GM12878 (cell line): Measurements from ENCODE around the gene ROBO1. TPM values are rescaled to one million over a fixed set of nuclear protein-coding genes. Genes with fewer than 3 reads are reported as not detected.

Source experiments
- ATAC-seq: fragments of 200-7000 bp; cut with Tn5 transposase; 3 replicates; pipeline ENCODE4 v1.9.1; 2020; ENCODE audit warnings: mild to moderate bottlenecking, moderate library complexity
- BruUV-seq: library from RNA; stranded (reverse); fragments of 400-500 nt; replicated peaks from 2 replicates; lab custom pipeline; 2021; lab: Mats Ljungman, UMichigan
- CTCF ChIA-PET: fragments of 300-600 bp; sonication (Branson Sonifier 250); formaldehyde crosslinking; extraction: SDS; loops from one replicate; lab custom pipeline; 2021; ENCODE audit warnings: inconsistent platforms; lab: Yijun Ruan, JAX
- POLR2A ChIA-PET: fragments of 350-600 bp; formaldehyde crosslinking; extraction: SDS; loops from one replicate; lab custom pipeline; 2021; ENCODE audit warnings: inconsistent platforms; lab: Charles Lee
- RAD21 ChIA-PET: fragments of 300-600 bp; sonication (Branson Sonifier 250); formaldehyde crosslinking; loops from one replicate; lab custom pipeline; 2023; ENCODE audit warnings: antibody characterized with exemption; ENCODE audit not compliant: unreplicated experiment; lab: Charles Lee
- SMC1A ChIA-PET: fragments of 300-600 bp; sonication (Branson Sonifier 250); formaldehyde crosslinking; loops from one replicate; lab custom pipeline; 2023; ENCODE audit not compliant: unreplicated experiment, uncharacterized antibody; lab: Charles Lee
- DNase-seq: peaks from one replicate; pipeline ENCODE4 v3.0.0-alpha.2; 2011; ENCODE audit warnings: low read depth, low spot score
- FAIRE-seq: peaks from 3 replicates; lab custom pipeline; 2011; peaks lifted over from hg19 to GRCh38; lab: Jason Lieb, UNC
- H2AFZ ChIP-seq: 2 replicates; pipeline ENCODE4 v1.6.0; 2011; ENCODE audit warnings: low read depth, low read length, control low read depth; ENCODE audit not compliant: control insufficient read depth
- H3K27ac ChIP-seq: 2 replicates; pipeline ENCODE4 v1.5.1; 2011; ENCODE audit warnings: control low read depth; ENCODE audit not compliant: control insufficient read depth, insufficient read depth
- H3K27me3 ChIP-seq, 2 experiments: replicated peaks in 1 of 2; 2 replicates each; pipeline versions ENCODE4 v1.6.0 to v1.6.1; 2011; ENCODE audit warnings: low read length in 1 of 2; ENCODE audit not compliant: control insufficient read depth in 2 of 2, insufficient read depth in 2 of 2
- H3K36me3 ChIP-seq, 2 experiments: 2 replicates each; pipeline ENCODE4 v1.5.1; 2011; ENCODE audit warnings: low read length in 1 of 2; ENCODE audit not compliant: control insufficient read depth in 2 of 2, insufficient read depth in 2 of 2
- H3K4me1 ChIP-seq: 2 replicates; pipeline ENCODE4 v1.6.1; 2011; ENCODE audit warnings: mild to moderate bottlenecking, low read length, moderate library complexity, mixed read lengths; ENCODE audit not compliant: control insufficient read depth, insufficient read depth
- H3K4me2 ChIP-seq: 2 replicates; pipeline ENCODE4 v1.6.0; 2011; ENCODE audit warnings: control low read depth; ENCODE audit not compliant: control insufficient read depth, insufficient read depth
- H3K4me3 ChIP-seq: fragments of 200-600 bp; sonication (generic); 2 replicates; pipeline ENCODE4 v1.5.1; 2016
- H3K79me2 ChIP-seq: 2 replicates; pipeline ENCODE4 v1.6.0; 2011; ENCODE audit warnings: low read length; ENCODE audit not compliant: control insufficient read depth, insufficient read depth
- H3K9ac ChIP-seq: 2 replicates; pipeline ENCODE4 v1.8.0; 2011; ENCODE audit warnings: low read length, control low read depth, mixed read lengths; ENCODE audit not compliant: control insufficient read depth, insufficient read depth
- H3K9me3 ChIP-seq: replicated peaks from 3 replicates; pipeline ENCODE4 v1.5.1; 2011; ENCODE audit warnings: mild to moderate bottlenecking, low read length; ENCODE audit not compliant: control insufficient read depth, insufficient read depth
- H4K20me1 ChIP-seq: 2 replicates; pipeline ENCODE4 v1.6.0; 2011; ENCODE audit not compliant: control insufficient read depth, insufficient read depth
- ASH2L ChIP-seq: fragments of 300-600, 200-600 bp; sonication (generic); IDR thresholded peaks from 2 replicates; pipeline ENCODE4 v1.6.1; 2017; ENCODE audit warnings: low read depth, mild to moderate bottlenecking, borderline replicate concordance
- ETV6 ChIP-seq, 2 experiments: fragments of 450-650 bp in 1 of 2; IDR thresholded peaks in 1 of 2; conservative IDR thresholded peaks in 1 of 2; 2 replicates each; pipeline ENCODE4 v1.6.1; 2014; ENCODE audit warnings: antibody characterized with exemption in 1 of 2, borderline replicate concordance in 1 of 2, low read depth in 1 of 2, mild to moderate bottlenecking in 1 of 2, moderate library complexity in 1 of 2
- HSF1 ChIP-seq: fragments of 150-350 bp; IDR thresholded peaks from 2 replicates; pipeline ENCODE4 v1.6.1; 2014; ENCODE audit warnings: mild to moderate bottlenecking, low read depth, low read length
- LARP7 ChIP-seq: fragments of 450-650 bp; IDR thresholded peaks from 2 replicates; pipeline ENCODE4 v1.6.1; 2017; ENCODE audit warnings: mild to moderate bottlenecking
- RELA ChIP-seq: fragments of 450-650 bp; IDR thresholded peaks from 2 replicates; pipeline ENCODE4 v1.8.0; 2014; ENCODE audit warnings: borderline replicate concordance; ENCODE audit not compliant: partially characterized antibody
- SMARCA5 ChIP-seq: fragments of 450-650 bp; IDR thresholded peaks from 2 replicates; pipeline ENCODE4 v1.6.1; 2017; ENCODE audit warnings: mild to moderate bottlenecking
- STAT1 ChIP-seq: fragments of 450-650 bp; conservative IDR thresholded peaks from 2 replicates; pipeline ENCODE4 v1.6.1; 2014; ENCODE audit warnings: antibody characterized with exemption, mild to moderate bottlenecking
- SUZ12 ChIP-seq: fragments of 200-600 bp; sonication (generic); IDR thresholded peaks from one replicate; pipeline ENCODE4 v1.6.1; 2018; ENCODE audit warnings: antibody characterized with exemption, mild to moderate bottlenecking; ENCODE audit not compliant: unreplicated experiment
- WGBS: methylation state at CpG from one replicate; pipeline ENCODE4 v1.1.6; 2016; ENCODE audit warnings: low lambda C conversion rate; ENCODE audit not compliant: insufficient replicate concordance, insufficient coverage; ENCODE audit errors: missing lambda C conversion rate; 5-methylcytosine and 5-hydroxymethylcytosine counted together
- in situ Hi-C: fragments of 300-500 bp; cut with MboI; formaldehyde crosslinking; loops from 9 replicates; pipeline ENCODE4 v1.14.3; 2018; ENCODE audit warnings: mixed read lengths
- intact Hi-C: fragments of 100-400 bp; cut with micrococcal nuclease; formaldehyde crosslinking; loops from one replicate; pipeline ENCODE4 v1.14.2; 2022; ENCODE audit not compliant: unreplicated experiment
- polyA plus RNA-seq, 11 experiments: library from polyadenylated mRNA; depleted of rRNA in 4 of 11; unstranded in 6 of 11; stranded (reverse) in 5 of 11; fragments of >200 nt; fragmentation: Nextera tagmentation in 4 of 11; fragmentation: Illumina TruSeq in 1 of 11; extraction: Ambion mirVana in 4 of 11; extraction: Trizol in 1 of 11; gene quantifications; 1 replicate in 1 of 11; 2 replicates in 10 of 11; pipeline versions ENCODE4 v1.2.1 to v1.2.3, GENCODE V29; 2011 to 2016; ENCODE audit warnings: inconsistent platforms in 2 of 11, missing spikeins in 2 of 11, low read depth in 1 of 11
- total RNA-seq, 4 experiments: library from RNA; depleted of rRNA in 3 of 4; stranded (reverse); fragments of >200 nt in 3 of 4; fragmentation: Illumina TruSeq in 1 of 4; extraction: Trizol in 1 of 4; gene quantifications; 2 replicates each; pipeline versions ENCODE4 v1.2.1 to v1.2.3, GENCODE V29; 2013 to 2021
- TF ChIP-seq, protein P1 (sequence below): fragments of 450-650 bp; IDR thresholded peaks from 2 replicates; pipeline ENCODE4 v1.6.1; 2017; ENCODE audit warnings: low read depth, mild to moderate bottlenecking, moderate library complexity

The ROBO1 gene
- total and polyA plus RNA-seq, 10 of the 15 experiments (the other 5 are each of a cell fraction or from before 2014, with no cell fraction given), result 0.29 to 46.5 (median 1.2) TPM

- H3K9me3 ChIP-seq, result no peaks in the 10 kb centered on the region
- no peak overlapping the region for H3K4me3 ChIP-seq
- intact Hi-C loops (no loop called here), in situ Hi-C loops (no loop called here)
- no peak overlapping the region for H2AFZ ChIP-seq
- H3K36me3 ChIP-seq, result no peaks in the 10 kb centered on the region
- TF ChIP-seq STAT1 (no peak), SMARCA5 (no peak), RELA (no peak), ETV6 (conservative IDR thresholded peaks at IDR 0.05 in 1 of 2, IDR thresholded peaks at IDR 0.05 in 1 of 2; ENCODE audit: borderline replicate concordance in 1 of 2, low read depth in 1 of 2) (no peak)
- H3K4me2 ChIP-seq, result no peak overlapping the region
- RAD21 ChIA-PET, result interaction anchor here (0.7 kb wide), 1 partner anchor 248 kb away, joined by 3 read pairs; no protein-coding TSS in a partner anchor
- CTCF ChIA-PET, result interaction anchor here (1.0 kb wide), 1 partner anchor 9 kb away, joined by 3 read pairs; no protein-coding TSS in a partner anchor
- DNase-seq (no peak), FAIRE-seq (no peak), ATAC-seq (no peak)
- H3K27ac ChIP-seq, result no peak overlapping the region
- H3K9ac ChIP-seq, result no peak overlapping the region
- BruUV-seq, result no TSS peak
- WGBS, result 28% methylated on average over 3 of the region's 3 CpGs
- no peaks in the 10 kb centered on the region for H4K20me1 ChIP-seq
- H3K4me1 ChIP-seq, result no peaks in the 10 kb centered on the region
- SMC1A ChIA-PET, result no interaction called here
- POLR2A ChIA-PET, result no interaction called here
- H3K79me2 ChIP-seq, result no peaks in the 10 kb centered on the region
- H3K27me3 ChIP-seq, result no peaks in the 10 kb centered on the region
These were observed 653.9 kb downstream of the ROBO1 start for GRCh38 chr3:79113876-79114275.

- Histone ChIP-seq H3K4me1 (no peaks in the 10 kb centered on the region), H3K4me2 (no peak overlapping the region), H3K27ac (no peak overlapping the region), H2AFZ (no peak overlapping the region), H3K9me3 (no peaks in the 10 kb centered on the region), H3K4me3 (no peak overlapping the region), H3K9ac (no peak overlapping the region), H3K36me3 (no peaks in the 10 kb centered on the region), H3K27me3 (no peaks in the 10 kb centered on the region), H3K79me2 (no peaks in the 10 kb centered on the region), H4K20me1 (no peaks in the 10 kb centered on the region)
- RAD21 ChIA-PET, result no interaction called here
- CTCF ChIA-PET, result interaction anchor here (0.6 to 1.7 kb wide), 3 partner anchors 9 to 53 kb away, joined by 3 to 6 read pairs (median 3); no protein-coding TSS in a partner anchor
- POLR2A ChIA-PET, result no interaction called here
- FAIRE-seq, result no peak
- intact Hi-C loops (no loop called here), in situ Hi-C loops (no loop called here)
- no TSS peak for BruUV-seq
- no peak for DNase-seq
- 19% methylated on average over 3 of the region's 3 CpGs for WGBS
- no peak for ATAC-seq
- SMC1A ChIA-PET, result no interaction called here
- TF ChIP-seq LARP7 (no peak), ASH2L (no peak), SUZ12 (no peak), HSF1 (no peak)
- TF ChIP-seq, protein P1, sequence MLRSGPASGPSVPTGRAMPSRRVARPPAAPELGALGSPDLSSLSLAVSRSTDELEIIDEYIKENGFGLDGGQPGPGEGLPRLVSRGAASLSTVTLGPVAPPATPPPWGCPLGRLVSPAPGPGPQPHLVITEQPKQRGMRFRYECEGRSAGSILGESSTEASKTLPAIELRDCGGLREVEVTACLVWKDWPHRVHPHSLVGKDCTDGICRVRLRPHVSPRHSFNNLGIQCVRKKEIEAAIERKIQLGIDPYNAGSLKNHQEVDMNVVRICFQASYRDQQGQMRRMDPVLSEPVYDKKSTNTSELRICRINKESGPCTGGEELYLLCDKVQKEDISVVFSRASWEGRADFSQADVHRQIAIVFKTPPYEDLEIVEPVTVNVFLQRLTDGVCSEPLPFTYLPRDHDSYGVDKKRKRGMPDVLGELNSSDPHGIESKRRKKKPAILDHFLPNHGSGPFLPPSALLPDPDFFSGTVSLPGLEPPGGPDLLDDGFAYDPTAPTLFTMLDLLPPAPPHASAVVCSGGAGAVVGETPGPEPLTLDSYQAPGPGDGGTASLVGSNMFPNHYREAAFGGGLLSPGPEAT, result no peak
These were observed 656.3 kb downstream of the ROBO1 start for GRCh38 chr3:79111375-79112052.
